Body of pancreas (tissue), 4 donors: Measurements from ENCODE around the gene GFRA1. TPM values are rescaled to one million over a fixed set of nuclear protein-coding genes. Genes with fewer than 3 reads are reported as not detected.

Experiments used
- ATAC-seq: fragments of 150-250 bp; one replicate; pipeline ENCODE4 v1.9.1; 2016
- DNase-seq, 4 donors: peaks; one replicate each; pipeline ENCODE4 v3.0.0-alpha.2; 2019
- H3K27ac ChIP-seq, 4 donors: fragments of 200-600 bp; sonication (generic); 1 replicate in 3 of 4; 2 replicates in 1 of 4; pipeline versions ENCODE4 v1.5.1 to v1.6.1; 2016 to 2019; ENCODE audit warnings: mild to moderate bottlenecking in 1 of 4, mixed read lengths in 1 of 4, moderate library complexity in 1 of 4
- H3K27me3 ChIP-seq, 2 donors: fragments of 200-600 bp; sonication (generic); one replicate each; pipeline ENCODE4 v1.6.0; 2016; ENCODE audit warnings: mild to moderate bottlenecking in 1 of 2
- H3K36me3 ChIP-seq, 2 donors: fragments of 200-600 bp; sonication (generic); replicated peaks in 1 of 2; 2 replicates each; pipeline ENCODE4 v1.5.1; 2016; ENCODE audit warnings: low read depth in 2 of 2; ENCODE audit not compliant: insufficient read depth in 1 of 2
- H3K4me1 ChIP-seq: fragments of 200-600 bp; sonication (generic); one replicate; pipeline ENCODE4 v1.6.0; 2016
- H3K4me3 ChIP-seq, 2 donors: fragments of 200-600 bp; sonication (generic); 1 replicate in 1 of 2; 2 replicates in 1 of 2; pipeline ENCODE4 v1.5.1; 2016 to 2019
- H3K9me3 ChIP-seq, 3 donors: fragments of 200-600 bp; sonication (generic); 1 replicate in 2 of 3; 2 replicates in 1 of 3; pipeline ENCODE4 v1.5.1; 2016
- POLR2A ChIP-seq, 3 donors: fragments of 450-650 bp; IDR thresholded peaks; one replicate each; pipeline ENCODE4 v1.6.1; 2016; ENCODE audit warnings: antibody characterized with exemption in 3 of 3, mild to moderate bottlenecking in 2 of 3
- WGBS, 2 donors: methylation state at CpG; one replicate each; pipeline ENCODE4 v1.1.5; 2017; 5-methylcytosine and 5-hydroxymethylcytosine counted together
- intact Hi-C: fragments of 100-400 bp; cut with DNase I; formaldehyde crosslinking; loops from one replicate; pipeline ENCODE4 v1.15.1; 2023
- total RNA-seq, 2 donors: library from RNA; depleted of rRNA; stranded (reverse); fragments of >200 nt; gene quantifications; one replicate each; pipeline ENCODE4 v1.1.0, GENCODE V29; 2016
- TF ChIP-seq, protein P1 (sequence below), 7 experiments: fragments of 450-650 bp in 4 of 7; fragments of 200-600 bp in 3 of 7; sonication (generic) in 3 of 7; IDR thresholded peaks; one replicate each; pipeline ENCODE4 v1.5.1; 2016 to 2019; ENCODE audit warnings: antibody characterized with exemption in 7 of 7

Gene GFRA1
- total RNA-seq, 2 donors from 2014 or later: 4.2 to 6.9 TPM

DNA sequence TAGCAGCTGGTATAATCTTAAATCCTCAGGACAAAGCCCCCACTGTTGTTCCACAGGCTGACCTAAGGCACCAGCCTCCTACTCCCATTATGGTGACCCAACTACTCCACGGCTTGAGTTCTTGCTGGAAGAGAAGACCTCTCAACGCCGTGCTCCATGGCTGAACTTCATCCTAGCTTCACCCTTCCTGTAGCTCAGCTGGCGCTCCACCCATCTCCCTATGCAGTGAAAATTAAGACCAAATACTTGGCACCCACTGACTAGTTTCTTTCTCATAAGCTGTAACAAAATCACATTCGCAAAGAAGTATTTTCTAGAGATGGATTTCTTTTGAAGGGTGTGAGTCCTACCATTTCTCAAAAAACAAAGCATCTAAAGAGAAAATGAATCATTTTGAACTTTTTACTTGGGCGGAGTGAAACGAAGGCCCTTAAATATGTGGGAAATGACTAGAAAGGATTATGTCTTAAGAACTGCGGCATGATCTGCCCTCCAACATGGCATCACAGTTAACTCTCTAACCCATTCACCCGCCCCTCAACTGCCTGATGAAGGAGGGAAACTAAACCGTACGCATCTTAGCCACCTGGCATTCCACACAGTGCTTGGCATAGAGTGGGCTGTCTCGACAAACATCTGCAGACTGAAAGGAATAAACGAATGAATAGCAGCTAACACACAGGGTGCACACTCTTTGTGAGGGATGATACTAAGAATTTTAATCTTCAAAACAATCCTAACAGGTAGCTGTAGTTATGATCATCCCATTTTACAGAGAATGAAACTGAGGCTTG is 32.7 kb downstream of the GFRA1 start:
- Histone ChIP-seq H3K9me3 (no peaks in the 10 kb centered on the region), H3K27ac (no peak overlapping the region), H3K27me3 (no peaks in the 10 kb centered on the region), H3K36me3 (no peaks in the 10 kb centered on the region), H3K4me3 (no peak overlapping the region), H3K4me1 (no peaks in the 10 kb centered on the region)
- intact Hi-C loops: no loop called here
- TF ChIP-seq, protein P1, sequence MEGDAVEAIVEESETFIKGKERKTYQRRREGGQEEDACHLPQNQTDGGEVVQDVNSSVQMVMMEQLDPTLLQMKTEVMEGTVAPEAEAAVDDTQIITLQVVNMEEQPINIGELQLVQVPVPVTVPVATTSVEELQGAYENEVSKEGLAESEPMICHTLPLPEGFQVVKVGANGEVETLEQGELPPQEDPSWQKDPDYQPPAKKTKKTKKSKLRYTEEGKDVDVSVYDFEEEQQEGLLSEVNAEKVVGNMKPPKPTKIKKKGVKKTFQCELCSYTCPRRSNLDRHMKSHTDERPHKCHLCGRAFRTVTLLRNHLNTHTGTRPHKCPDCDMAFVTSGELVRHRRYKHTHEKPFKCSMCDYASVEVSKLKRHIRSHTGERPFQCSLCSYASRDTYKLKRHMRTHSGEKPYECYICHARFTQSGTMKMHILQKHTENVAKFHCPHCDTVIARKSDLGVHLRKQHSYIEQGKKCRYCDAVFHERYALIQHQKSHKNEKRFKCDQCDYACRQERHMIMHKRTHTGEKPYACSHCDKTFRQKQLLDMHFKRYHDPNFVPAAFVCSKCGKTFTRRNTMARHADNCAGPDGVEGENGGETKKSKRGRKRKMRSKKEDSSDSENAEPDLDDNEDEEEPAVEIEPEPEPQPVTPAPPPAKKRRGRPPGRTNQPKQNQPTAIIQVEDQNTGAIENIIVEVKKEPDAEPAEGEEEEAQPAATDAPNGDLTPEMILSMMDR (IDR thresholded peaks at IDR 0.05): no peak
- no peak for TF ChIP-seq POLR2A (IDR thresholded peaks at IDR 0.05)
- ATAC-seq: no peak
- 84 to 88% methylated on average over 13 of the region's 13 CpGs for WGBS, 2 donors
- DNase-seq: no peak

DNA sequence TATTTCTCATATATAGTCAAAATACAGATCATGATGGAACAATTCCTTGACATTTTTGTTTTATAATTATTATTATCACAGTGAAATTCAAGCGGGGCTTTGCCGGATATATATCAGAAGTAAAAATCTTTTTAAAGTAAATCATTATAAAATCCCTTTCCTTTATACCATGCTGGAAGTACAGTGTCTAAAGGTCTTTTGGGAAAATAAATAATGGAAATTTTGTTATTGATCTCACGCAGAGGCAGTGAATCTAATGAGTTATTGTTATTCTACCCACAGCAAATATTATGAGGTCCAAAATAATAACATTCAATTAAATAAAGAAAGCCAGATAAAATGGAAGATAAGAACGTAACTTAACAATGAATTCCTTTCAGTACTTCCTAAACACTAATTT is 33.8 kb downstream of the GFRA1 start:
- WGBS, 2 donors: 55 to 56% methylated on average over 4 of the region's 4 CpGs
- no peak for DNase-seq

DNA sequence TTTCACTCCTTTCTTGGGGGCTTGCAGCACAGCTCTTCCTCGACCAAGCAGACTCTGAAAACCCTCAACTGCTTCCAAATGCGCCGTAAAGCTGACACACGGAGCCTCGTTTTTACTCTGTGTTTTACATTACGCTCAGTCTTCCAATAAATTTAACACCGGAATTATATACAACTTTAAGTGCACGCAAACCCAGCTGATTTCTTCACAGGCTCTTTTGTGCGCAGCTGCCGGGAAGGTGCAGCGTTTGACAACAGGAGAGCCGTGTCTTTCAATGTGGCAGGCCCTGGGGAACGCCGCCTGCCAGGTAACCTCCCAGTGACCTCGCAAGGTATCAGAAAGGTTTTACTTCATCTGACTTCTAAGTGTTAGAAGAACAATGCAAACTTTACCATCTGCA is 35.0 kb downstream of the GFRA1 start:
- 75 to 81% methylated on average over 15 of the region's 15 CpGs for WGBS, 2 donors
- intact Hi-C loops: no loop called here
- Histone ChIP-seq H3K27me3 (no peaks in the 10 kb centered on the region), H3K4me1 (no peaks in the 10 kb centered on the region), H3K9me3 (no peaks in the 10 kb centered on the region), H3K36me3 (no peaks in the 10 kb centered on the region), H3K27ac (no peak overlapping the region), H3K4me3 (no peak overlapping the region)
- TF ChIP-seq, protein P1 (IDR thresholded peaks at IDR 0.05): no peak
- TF ChIP-seq POLR2A (IDR thresholded peaks at IDR 0.05): no peak
- DNase-seq (no peak), ATAC-seq (no peak)

More for the DNA sequence above, 33.8 kb downstream of the GFRA1 start:
- H3K4me1 ChIP-seq: no peaks in the 10 kb centered on the region
- TF ChIP-seq POLR2A (IDR thresholded peaks at IDR 0.05): no peak
- TF ChIP-seq, protein P1 (IDR thresholded peaks at IDR 0.05): no peak
- no peaks in the 10 kb centered on the region for H3K36me3 ChIP-seq
- no peak overlapping the region for H3K4me3 ChIP-seq
- H3K9me3 ChIP-seq: no peaks in the 10 kb centered on the region
- intact Hi-C loops: no loop called here
- ATAC-seq: no peak
- no peak overlapping the region for H3K27ac ChIP-seq
- no peaks in the 10 kb centered on the region for H3K27me3 ChIP-seq

DNA sequence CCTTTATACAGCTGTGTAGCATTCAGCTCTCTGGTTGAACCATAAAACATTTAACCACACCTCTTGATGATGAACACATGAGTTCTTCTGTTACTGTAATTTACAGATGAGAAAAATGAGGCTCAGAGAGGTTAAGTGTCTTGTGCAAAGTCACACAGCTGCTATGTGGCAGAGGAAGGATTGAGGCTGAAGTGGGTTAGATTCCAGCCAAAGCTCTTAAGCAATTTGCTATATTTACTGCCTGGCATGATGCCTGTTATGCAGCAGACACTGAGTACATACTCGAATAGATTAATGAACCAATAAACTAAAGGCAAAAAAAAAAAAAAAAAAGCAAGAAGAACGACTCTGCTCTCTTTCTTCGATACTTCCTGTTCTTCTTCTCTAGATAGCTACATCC is 35.7 kb downstream of the GFRA1 start:
- ATAC-seq (no peak), DNase-seq (peak in 2 of 4 donors; percentile 36 to 45)
- no peak overlapping the region for H3K27ac ChIP-seq
- H3K36me3 ChIP-seq: no peaks in the 10 kb centered on the region
- H3K9me3 ChIP-seq: no peaks in the 10 kb centered on the region
- TF ChIP-seq, protein P1 (IDR thresholded peaks at IDR 0.05): no peak
- TF ChIP-seq POLR2A (IDR thresholded peaks at IDR 0.05): no peak
- no peaks in the 10 kb centered on the region for H3K4me1 ChIP-seq
- no peaks in the 10 kb centered on the region for H3K27me3 ChIP-seq
- intact Hi-C loops: no loop called here
- H3K4me3 ChIP-seq: no peak overlapping the region
- WGBS, 2 donors: 10 to 11% methylated on average over 3 of the region's 3 CpGs

DNA sequence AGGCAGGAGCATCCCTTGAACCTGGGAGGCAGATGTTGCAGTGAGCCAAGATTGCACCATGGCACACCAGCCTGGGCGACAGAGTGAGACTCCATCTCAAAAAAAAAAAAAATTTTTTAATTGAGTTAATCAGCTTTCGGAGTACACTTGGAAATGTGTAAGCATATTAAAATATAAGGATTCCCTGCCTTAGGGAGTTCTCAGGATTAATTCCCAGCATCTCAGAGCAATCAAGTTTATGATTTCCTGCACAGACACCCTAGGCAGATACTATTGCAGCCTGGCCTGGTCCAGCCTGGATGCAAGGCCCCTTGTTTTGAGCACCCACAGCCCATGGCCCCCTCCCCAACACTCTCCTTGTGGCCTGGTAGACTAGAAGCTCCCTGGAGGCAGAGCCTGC is 39.8 kb downstream of the GFRA1 start:
- ATAC-seq: no peak
- DNase-seq: no peak
- H3K27ac ChIP-seq: no peak overlapping the region
- H3K36me3 ChIP-seq: no peaks in the 10 kb centered on the region
- 92 to 95% methylated on average over 2 of the region's 2 CpGs for WGBS, 2 donors
- H3K4me1 ChIP-seq: no peaks in the 10 kb centered on the region
- TF ChIP-seq, protein P1 (IDR thresholded peaks at IDR 0.05): no peak
- TF ChIP-seq POLR2A (IDR thresholded peaks at IDR 0.05): no peak
- H3K4me3 ChIP-seq: no peak overlapping the region
- intact Hi-C loops: no loop called here
- no peaks in the 10 kb centered on the region for H3K27me3 ChIP-seq
- no peaks in the 10 kb centered on the region for H3K9me3 ChIP-seq
